NCI-H2227 (cell line): ENCODE data around the gene OR2T2.
"Not testable (repeated sequence)": the region's sequence is repeated elsewhere in the genome, so short reads cannot be mapped to it uniquely, and the experiment has no call there.

Source experiments
- DNase-seq: peaks from one replicate; lab custom pipeline; 2025; ENCODE audit not compliant: unreplicated experiment; lab: John Stamatoyannopoulos, UW

Gene OR2T2

GRCh38 chr1:248449821-248450465, 4.5 kb downstream of the OR2T2 start:
- not testable (repeated sequence) for DNase-seq

DNA sequence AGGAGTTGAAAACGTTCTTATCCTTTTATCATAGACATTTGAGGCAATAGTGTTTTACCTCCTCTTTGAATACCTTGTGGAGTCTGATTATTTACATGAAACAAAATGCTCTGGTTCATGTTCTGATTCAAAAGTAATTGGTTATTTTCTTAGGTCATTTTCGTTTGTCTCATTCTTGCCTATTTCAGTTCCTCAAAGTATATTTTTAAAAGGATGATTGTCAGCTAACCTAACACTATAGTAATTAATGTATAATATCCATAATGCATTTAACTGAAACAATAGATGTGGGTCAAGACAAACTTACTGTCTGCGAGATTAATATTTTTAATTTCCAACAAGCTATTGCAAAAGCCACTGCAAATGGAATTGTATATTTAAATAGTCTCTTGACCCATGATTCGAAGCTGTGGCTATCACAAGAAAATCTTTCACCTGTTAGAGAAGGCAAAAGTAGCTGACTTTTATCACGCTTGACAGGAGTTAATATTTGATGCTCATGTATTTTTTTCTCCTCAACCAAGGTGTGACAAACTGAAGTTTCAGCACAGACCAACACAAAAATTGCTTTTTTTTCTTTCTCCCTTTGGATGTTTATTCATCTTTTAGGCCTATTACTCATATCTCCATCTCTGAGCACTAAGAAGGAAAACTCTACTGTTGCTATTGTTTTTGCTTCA, 5.2 kb downstream of the OR2T2 start:
- not testable (repeated sequence) for DNase-seq

DNA sequence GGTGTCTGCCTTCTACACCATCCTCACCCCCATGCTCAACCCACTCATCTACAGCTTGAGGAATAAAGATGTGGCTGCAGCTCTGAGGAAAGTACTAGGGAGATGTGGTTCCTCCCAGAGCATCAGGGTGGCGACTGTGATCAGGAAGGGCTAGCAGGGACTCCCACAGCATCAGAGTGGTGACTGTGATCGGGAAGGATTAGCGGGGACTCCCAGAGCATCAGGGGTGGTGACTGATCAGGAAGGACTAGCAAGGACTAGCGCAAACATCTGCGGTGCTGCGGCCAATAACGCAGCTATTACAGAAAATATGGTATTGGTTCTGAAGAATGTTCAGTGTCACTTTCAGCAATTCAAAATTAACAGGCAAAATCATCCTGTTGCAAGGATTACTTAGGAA, 8.2 kb downstream of the OR2T2 start:
- DNase-seq: not testable (repeated sequence)

- DNase-seq: not testable (repeated sequence)
Measured at GRCh38 chr1:248455045-248455444, 9.6 kb downstream of the OR2T2 start.

GRCh38 chr1:248456635-248457034, 11.2 kb downstream of the OR2T2 start:
- DNase-seq: not testable (repeated sequence)

DNA sequence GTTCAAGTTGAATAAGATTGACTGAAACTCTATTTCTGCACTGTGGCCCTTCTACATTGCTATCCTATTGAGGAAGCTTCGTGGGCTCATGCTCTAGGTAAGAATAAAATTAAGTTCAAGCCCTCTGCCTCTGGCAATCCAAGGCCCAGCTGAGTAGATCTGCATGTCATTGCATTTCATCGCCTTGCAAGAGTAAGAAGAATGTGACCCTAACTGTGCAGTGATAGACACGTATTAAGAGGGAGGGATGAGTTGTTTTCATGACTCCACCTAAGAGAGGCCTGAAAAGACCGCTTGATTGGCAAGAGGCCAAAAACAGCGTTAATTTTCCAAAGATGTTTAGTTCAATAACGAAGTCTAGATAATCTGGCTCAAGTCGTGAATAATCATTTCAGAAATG, 13.7 kb downstream of the OR2T2 start:
- not testable (repeated sequence) for DNase-seq

GRCh38 chr1:248471154-248471553, 25.7 kb downstream of the OR2T2 start:
- DNase-seq: no peak

DNA sequence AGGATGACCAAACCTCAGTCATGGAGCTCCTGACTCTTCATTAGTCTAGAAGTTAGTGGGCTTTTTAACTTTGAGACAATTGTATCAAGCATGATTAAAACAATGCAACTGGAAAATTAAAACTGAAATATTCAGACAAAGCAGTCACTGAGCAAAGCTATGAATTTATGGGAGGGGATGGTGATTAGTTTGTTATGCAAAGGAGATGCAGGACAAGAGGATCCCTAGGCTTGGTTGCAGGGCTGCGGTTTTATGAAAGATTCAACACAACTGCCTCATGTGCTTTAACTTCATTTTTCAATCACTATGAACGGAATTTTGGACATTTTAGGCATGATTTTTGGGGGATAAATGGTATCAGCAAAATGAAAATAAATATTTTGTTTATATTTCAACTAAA, 26.7 kb downstream of the OR2T2 start:
- DNase-seq: not testable (repeated sequence)

GRCh38 chr1:248473051-248473450, 27.6 kb downstream of the OR2T2 start, which contains the start of gene OR2T3:
Gene OR2T3, plus strand, starts transcription at chr1:248473351. Its CDS starts 0 bp downstream, at chr1:248473351.
- DNase-seq: not testable (repeated sequence)

DNA sequence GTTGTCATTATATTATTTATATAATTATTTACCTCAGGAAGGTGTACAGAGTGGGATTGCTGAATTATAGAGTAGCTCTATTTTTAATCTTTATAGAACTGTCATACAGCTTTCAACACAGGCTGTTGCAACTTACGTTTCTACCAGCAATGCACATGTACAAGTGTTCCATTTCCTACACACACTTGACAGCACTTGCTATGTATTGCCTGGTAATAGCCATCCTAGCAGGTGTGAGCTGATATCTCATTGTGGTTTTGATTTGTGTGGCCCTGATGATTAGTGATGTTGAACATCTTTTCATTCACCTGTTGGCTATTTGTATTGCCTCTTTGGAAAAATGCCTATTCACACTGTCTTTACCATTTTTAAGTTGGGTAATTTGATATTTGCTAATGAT, 30.2 kb downstream of the OR2T2 start:
- DNase-seq: not testable (repeated sequence)

GRCh38 chr1:248481686-248482579, 36.5 kb downstream of the OR2T2 start:
- not testable (repeated sequence) for DNase-seq

DNA sequence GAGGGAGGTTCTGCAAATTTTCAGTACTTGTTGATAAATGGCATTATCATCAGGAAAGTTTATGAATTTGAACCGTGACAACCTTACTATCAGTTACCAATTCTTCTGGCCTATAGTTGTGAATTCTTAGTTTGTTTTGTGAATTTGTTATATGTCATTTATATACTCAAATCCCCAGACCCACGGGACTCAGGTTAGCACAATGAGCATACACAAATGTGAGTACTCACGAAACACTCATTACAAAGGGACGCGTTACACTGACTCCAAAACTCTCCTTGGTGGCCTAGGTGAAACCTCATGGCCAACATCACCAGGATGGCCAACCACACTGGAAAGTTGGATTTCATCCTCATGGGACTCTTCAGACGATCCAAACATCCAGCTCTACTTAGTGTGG, 42.9 kb downstream of the OR2T2 start, which contains the start of gene OR2T5:
OR2T5 (plus strand) TSS at position 301 of the 400 bp plus-strand sequence; CDS start at position 301, 0 bp downstream.
- DNase-seq: not testable (repeated sequence)

GRCh38 chr1:248496661-248497060, 51.2 kb downstream of the OR2T2 start:
- DNase-seq: not testable (repeated sequence)

GRCh38 chr1:248500305-248501035, 55.0 kb downstream of the OR2T2 start:
- DNase-seq: not testable (repeated sequence)
